CD4-positive, alpha-beta T cell treated with Interleukin-6 at 100 ng/mL for 8 hours (primary cell): Measurements from ENCODE around the gene PROSER1.
"Not testable (repeated sequence)": the region's sequence is repeated elsewhere in the genome, so short reads cannot be mapped to it uniquely, and the experiment has no call there.

ENCODE experiments used
- DNase-seq: peaks from one replicate; pipeline ENCODE4 v3.0.0-alpha.2; 2020; ENCODE audit warnings: mixed read lengths, low spot score

The PROSER1 gene

DNA sequence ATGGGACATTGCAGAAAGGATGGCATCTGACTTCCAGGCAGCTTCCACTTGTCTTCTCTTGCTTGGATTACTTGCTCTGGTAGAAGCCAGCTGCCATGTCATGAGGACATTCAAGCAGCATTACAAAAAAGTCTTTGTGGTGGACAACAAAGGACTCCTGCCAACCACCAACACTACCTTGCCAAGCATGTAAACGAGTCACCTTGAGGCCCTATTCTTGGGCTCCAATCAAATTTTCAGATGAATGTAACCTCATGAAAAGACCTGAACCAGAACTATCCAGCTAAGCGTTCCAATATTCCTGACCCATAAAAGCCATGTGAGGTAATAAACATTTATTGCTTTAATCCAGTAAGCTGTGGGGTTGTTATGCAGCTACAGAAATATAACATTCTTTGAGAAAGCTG, 12.5 kb downstream of the PROSER1 start:
- no peak for DNase-seq

DNA sequence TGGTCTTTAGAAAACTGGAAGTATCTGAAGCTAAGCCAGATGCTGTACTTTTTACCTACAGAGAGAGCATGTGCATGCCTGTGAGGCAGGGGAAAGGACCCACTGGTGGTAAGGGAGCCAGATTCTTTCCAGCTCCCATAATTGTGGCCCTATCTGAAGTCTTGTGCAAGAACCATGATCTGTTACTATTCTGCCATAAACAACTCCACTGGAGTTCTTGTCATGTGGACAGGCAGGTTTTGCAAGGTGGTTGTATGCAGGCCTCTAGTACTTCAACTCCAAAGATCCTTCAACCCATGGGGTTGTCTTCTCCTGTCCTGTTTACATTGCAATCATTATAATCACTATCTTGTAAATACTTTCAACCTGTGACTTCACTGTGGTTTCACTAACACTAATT, 14.1 kb downstream of the PROSER1 start:
- no peak for DNase-seq

DNA sequence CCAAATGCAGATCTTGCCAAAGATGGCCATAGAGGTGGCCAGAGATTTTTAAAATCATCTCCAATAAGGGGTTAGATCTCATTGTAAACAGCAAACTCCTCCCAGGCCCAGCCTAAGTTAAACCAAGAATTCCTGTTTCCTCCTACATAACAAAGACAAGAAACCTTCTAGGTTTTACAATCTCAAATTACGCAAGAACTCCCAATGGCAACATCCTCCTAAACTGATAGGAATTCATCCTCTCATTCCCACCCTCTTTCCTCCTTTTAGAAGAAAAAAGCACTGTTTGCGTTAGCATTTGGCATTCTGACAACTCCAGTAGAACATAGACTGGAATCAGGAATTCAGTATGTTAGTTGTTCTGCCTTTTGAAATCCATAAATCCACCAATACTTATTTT, 14.6 kb downstream of the PROSER1 start:
- no peak for DNase-seq

DNA sequence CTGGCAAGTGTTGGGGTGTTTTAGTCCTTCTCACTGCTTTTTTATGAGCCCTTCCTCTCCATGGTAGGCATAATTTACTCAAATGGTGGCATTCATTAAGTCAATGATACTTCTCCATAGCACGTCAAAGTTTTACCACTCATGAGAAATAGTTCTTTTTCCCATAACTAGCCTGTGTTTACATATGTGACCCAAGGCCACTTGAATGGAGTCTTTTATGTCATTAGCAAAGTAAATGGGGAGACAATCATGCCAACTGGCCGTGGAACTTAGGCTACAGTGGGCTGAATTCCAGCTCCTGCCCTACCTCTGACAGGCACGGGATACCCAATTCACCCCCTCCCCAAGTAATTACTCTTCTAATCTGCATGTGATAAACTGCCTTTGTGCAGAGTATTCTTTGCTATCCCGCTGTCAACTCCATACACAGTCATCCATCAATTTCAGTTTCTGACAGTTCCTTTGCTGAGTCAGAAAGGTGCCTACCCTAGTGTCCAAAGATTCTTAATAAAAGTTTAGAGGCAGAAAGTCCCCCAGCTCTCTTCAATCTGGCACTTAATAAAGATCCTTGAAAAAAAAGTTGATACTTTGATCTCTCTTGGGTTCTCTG, 16.9 kb downstream of the PROSER1 start:
- no peak for DNase-seq

DNA sequence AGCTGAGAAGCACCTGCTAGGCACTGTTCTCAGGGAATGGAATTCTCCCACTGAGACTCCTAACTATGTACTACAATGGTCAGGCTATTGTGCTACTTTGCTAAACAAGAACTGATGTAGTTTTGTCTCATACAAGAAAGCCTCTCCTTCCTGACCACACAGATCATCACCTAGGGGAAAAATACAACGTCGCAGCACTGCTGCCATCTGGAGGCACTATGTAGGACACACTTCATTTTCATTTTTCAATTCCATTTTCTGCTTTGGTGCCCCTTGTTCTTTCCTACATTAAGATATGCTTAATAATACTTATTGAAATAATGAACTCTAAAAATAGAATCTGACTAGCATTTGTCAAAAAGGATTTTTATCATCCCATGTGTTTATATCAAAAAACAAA, 21.1 kb downstream of the PROSER1 start:
- DNase-seq, result no peak

DNA sequence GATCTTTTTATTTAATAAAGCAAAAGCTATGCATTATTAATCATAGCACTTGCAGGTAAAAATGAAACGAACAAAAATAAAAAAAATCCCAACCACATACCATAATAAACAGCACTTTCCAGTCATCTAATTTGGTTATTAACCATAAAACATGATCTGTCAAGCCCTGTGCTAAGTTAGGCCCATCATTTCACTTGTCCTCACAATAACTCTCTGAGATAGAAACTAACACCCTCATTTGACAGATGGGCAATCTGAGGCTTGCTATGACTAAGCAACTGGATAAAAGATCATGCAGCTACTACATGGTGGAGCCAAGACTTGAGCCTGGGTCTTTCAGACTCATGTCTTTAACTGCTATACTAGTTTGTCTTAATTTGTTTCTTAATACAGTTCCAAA, 21.8 kb downstream of the PROSER1 start:
- no peak for DNase-seq

DNA sequence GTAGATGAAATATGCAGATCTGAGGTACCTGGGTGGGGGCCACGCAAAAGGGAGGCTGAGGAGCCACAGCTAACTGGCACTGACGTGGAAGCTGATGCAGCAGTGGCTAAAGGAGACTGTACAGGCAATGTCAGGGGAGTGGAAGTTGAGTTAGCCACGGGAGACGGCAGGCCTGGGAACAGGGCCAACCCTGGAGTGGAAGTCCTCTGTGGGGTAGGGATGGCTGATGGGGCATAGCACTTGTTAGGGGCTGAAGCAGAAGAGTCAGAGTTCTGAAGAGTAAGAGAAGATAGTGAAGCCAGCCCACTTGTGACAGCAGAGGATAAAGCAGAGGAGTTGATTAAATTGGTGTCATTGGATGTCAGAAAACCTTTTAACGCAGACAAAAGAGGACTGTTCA, 24.4 kb downstream of the PROSER1 start:
- no peak for DNase-seq

DNA sequence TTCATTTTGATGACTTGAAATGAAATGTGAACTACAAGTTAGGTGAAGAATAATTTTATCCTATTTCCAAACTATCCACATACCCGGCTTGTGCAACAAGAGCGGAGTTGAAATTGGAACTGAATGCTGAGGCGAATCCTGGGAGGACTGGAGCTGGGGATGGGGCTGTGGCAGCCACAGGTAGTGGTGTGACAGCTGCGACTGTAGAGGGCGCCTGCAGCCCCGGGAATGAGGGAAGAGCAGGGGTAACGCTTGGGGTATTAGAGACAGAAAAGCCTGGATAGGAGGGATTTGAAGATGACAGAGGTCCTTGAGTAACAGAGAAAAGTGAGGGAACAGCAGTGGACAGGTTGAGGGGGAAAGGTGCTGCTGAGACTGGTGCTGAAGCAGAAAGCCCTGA, 25.3 kb downstream of the PROSER1 start:
- DNase-seq, result no peak

DNA sequence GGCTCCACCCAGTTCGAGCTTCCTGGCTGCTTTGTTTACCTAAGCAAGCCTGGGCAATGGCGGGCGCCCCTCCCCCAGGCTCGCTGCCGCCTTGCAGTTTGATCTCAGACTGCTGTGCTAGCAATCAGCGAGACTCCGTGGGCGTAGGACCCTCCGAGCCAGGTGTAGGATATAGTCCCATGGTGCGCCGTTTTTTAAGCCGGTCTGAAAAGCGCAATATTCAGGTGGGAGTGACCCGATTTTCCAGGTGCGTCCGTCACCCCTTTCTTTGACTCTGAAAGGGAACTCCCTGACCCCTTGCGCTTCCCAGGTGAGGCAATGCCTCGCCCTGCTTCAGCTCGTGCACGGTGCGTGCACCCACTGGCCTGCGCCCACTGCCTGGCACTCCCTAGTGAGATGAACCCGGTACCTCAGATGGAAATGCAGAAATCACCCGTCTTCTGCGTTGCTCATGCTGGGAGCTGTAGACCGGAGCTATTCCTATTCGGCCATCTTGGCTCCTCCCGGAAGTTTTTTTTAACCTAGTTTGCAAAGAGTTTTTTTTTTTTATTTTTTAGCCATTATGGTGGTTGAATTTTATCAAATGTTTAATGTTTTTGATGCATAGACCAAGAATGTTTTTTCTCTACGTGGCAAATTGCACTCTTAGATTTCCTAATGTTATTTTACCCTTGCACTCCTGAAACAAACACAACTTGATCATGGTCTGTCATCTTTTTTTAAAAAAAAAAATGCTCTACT, 31.3 kb downstream of the PROSER1 start:
- not testable (repeated sequence) for DNase-seq

DNA sequence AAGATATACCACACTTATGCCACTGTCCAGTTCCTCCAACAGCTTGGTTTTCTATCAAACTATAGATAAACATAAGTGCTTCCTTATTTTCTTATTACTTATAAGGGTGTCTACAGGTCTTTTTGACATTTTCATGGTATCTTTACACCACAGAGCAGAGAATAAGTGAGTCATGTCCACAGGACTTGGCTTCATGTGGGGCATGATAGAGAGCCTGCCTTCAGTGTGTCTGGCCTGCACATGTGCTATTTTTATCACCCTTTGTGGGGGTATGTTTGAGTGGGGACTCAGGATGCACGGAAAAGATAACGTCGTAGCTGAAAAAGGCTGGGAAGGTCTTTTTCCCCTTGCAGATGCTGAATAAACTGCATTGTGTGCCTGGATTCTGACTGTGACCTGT, 39.1 kb downstream of the PROSER1 start:
- DNase-seq, result no peak

DNA sequence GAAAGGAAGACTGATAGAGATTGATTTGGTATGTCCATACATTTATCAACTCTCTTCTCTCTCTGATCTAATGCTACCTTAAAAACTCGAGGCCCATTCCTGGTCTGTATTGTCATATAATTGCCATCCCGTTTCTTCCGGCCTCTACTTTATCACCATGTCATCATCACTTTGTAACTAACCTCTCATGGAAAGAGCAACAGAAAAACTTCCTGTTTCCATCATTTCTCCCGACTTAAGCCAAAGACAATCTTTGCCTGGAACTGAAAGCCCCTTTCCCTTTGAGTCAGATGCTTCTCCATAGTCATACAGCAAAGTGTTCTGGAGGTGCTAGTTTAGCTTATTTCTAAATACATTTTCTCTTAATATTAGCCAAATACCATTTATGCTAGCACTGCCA, 44.5 kb downstream of the PROSER1 start:
- DNase-seq, result no peak

DNA sequence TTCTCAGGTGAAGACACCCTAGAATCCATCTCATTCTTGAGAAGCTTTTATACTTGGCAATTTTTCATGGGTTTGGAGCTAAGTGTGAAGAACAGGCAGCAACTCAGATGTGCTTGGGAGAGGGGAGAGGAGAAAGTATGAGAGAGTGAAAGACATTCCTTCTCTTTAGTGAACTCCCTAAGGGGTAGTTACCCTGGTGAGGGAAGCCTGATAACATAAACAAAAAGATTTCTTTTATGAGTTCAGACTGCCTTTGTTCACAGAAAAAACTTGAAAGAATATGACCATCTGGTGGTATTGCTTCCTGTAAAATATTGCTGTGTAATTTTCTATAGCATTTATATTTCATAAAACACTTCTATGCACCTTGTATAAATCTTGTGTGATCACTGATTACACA, 47.2 kb downstream of the PROSER1 start, which contains the start of gene STOML3:
Gene STOML3, minus strand, starts transcription at position 139 of the 400 bp plus-strand sequence. Its CDS starts 110 bp downstream, at position 29.
- no peak for DNase-seq

DNA sequence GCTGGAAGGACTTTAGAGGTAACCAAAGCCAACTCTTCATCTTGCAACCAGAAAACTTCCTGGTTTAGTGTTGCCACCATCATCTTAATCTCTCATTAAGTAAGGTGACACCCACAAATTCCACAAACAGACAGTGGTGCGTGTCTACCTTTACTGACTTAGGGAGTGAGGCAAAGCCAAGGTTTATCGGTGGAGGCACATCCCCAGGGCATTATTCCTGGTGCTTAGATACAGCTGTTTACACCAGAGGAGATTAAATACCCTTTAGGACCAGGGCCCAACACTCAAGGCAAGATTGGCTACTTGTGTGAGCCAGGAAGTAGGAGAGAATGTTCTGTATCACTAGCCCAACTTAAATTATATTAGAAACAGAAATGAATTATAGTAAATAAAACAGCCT, 56.8 kb downstream of the PROSER1 start:
- no peak for DNase-seq

DNA sequence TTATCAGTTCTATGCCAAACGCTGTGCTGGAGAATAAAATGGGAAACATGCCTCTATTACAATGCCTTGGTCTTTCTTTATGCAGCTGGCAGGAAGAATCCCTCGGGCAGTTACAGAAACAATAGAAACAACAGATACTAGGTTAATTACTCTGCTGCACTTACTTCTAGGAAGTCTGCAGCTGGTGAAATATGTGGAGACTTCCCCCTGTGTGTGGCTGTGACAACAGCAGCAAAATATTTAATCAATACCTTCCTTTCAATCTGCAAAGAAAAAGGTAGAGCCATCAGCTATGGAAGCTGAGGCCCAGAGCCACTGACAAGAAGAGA, 57.2 kb downstream of the PROSER1 start:
- DNase-seq, result no peak

DNA sequence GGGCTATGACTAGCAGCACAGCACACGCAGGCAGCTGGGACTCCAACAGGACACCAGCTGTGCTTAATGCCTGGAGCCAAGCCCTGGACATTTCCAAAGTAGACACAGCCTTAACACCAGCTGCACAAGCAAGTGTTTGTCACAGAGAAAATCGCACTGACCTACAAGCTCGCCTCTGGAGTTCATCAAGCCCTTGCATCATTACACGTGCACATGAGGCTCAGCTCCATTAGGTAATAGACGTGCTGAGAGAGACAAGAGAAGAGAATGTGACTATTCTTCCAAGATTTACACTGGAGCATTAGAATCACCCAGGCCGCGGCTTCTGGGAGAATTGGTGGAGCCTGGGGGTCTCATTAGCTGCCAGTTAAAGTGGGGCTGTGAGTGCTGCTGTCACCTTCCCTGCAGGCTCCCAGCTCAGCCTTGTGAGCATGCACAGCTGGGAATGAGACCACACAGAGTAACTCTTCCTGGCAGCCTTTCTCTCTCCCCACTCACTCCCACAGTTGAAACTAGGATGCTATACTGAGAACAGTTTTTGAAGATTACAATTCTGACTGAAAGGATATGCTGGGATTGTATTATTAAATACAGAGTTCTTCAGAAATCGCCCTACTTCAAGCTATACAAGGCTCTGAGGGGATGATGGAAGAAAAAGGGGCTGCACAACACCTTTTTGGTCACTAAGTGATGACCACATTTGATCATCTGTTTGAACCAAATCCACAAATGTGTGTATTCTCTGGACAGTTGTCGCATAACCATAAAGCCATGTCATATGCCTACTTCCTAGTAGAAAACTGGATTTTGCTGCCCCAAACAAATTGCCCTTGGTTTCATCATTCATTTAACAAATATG, 57.8 kb downstream of the PROSER1 start:
- DNase-seq, result no peak

DNA sequence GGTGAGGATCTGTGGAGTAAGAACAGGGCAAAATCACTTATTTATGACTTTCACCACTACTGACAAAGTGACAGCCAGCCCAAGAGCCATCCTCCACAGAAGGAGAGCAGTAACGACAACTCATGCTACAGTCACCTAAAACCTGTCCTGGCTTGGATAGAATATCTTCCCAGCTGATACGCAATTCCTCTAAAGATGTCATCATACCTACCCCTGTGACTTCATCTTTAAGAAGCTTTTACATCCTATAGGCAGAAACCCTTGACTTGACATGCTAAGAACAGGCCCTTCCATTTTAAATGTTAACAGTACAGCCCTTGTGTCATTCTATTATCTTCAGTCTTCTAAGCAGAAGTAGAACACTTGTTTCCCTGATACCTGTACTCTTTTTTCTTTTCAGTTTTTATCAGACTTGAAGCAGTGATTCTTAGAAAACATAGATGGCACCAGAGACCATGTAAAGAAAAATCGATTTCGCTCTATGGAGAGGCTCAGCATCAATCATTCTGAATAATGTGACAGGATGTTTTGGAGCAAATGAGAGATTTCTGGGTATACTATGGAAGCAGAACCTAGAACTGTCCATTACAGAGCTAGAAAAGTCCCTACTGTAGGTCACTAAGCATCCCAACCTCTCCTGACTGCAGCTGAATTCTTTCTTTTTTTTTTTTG, 67.4 kb downstream of the PROSER1 start:
- no peak for DNase-seq

DNA sequence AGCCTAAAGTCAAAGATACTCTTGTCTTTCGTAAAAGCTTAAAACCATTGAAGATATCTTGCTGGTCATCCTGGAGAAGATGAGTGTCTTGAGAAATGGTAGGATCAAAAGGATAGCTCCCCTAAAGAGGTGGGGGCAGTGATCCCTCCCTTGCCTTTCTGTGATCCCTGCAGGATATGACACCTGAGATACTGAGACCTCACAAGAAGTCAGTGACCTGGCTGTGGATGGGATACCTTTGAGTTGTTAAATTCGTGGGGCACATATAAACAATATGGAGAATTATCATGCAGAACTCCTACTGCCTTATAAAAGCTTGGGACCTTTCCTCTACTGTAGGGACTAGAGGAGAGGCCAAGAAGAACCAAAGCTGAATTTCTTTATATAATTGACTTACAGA, 68.7 kb downstream of the PROSER1 start:
- DNase-seq, result no peak

DNA sequence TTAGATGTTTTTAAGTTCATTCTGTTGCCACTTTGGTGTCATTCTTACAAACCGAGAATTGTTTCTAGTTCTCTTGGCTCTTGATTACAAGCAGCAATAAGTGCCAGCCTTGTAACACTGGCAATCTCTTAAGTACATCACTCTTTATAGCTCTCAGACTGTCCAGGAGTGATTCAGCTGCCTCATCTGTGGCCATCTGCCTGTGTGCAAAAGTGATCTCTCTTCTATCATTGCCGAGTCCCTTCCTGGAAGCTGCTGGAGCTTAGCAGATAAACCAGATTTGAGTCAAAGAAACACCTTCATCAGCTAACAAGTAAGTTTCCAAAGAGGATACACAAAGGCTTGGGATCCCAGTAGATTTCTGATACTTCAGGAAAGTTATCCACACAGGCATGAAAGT, 70.4 kb downstream of the PROSER1 start:
- DNase-seq, result no peak

DNA sequence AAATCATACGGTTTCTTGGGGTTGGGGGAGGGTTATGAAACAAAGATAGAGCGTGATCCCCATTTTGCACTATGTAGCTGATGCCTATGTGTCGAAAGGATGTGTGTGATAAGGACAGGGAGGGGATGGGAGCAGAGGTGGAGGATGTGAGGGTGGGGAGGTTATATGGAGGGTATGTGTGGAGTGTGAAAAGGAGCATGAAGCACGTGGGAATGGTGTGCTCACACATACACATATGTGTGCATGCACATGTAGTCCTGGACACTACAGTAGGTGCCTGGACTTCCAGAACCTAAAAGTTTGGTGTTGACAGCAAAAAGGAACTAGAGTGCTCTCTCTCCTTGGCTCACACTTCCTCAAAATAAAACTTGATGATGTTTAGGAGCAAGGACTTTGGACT, 72.6 kb downstream of the PROSER1 start:
- no peak for DNase-seq

DNA sequence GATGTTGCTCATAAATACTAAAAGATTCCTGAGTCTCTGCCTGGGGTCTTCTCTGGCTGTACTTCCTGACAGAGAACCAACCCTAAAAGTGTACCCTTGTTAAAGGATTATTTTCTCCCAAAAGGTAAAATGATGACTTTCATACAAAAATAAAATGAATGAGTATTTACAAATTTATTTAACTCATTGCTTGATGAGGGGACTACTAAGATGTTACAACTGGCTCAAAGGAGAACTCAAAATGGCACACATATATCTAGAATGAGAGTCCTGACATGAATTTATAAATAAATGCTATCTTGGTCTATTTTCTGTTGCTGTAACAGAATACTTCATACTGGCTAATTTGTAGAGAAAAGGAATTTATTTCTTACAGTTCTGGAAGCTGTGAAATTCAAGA, 77.7 kb downstream of the PROSER1 start:
- no peak for DNase-seq
